Prostate gland (tissue), 2 donors: ENCODE measurements around the gene NSF.
"Not testable (repeated sequence)": the region's sequence is repeated elsewhere in the genome, so short reads cannot be mapped to it uniquely, and the experiment has no call there.

Source experiments
- POLR2A ChIP-seq: fragments of 450-650 bp; IDR thresholded peaks from one replicate; pipeline ENCODE4 v1.6.1; 2016; ENCODE audit warnings: antibody characterized with exemption, mild to moderate bottlenecking
- POLR2AphosphoS5 ChIP-seq: sonication (generic); formaldehyde crosslinking; IDR thresholded peaks from one replicate; pipeline ENCODE4 v1.6.1; 2017; ENCODE audit warnings: antibody characterized with exemption
- TF ChIP-seq, protein P1 (sequence below), 4 experiments: fragments of 200-600 bp in 2 of 4; fragments of 450-650 bp in 2 of 4; sonication (generic) in 2 of 4; IDR thresholded peaks; 1 replicate in 3 of 4; 2 replicates in 1 of 4; pipeline ENCODE4 v1.5.1; 2016 to 2019; ENCODE audit warnings: antibody characterized with exemption in 4 of 4, mild to moderate bottlenecking in 2 of 4, moderate library complexity in 2 of 4

GRCh38 chr17:46793023-46793422, 202.6 kb downstream of the NSF start:
- not testable (repeated sequence) for TF ChIP-seq POLR2A, POLR2AphosphoS5
- TF ChIP-seq, protein P1, sequence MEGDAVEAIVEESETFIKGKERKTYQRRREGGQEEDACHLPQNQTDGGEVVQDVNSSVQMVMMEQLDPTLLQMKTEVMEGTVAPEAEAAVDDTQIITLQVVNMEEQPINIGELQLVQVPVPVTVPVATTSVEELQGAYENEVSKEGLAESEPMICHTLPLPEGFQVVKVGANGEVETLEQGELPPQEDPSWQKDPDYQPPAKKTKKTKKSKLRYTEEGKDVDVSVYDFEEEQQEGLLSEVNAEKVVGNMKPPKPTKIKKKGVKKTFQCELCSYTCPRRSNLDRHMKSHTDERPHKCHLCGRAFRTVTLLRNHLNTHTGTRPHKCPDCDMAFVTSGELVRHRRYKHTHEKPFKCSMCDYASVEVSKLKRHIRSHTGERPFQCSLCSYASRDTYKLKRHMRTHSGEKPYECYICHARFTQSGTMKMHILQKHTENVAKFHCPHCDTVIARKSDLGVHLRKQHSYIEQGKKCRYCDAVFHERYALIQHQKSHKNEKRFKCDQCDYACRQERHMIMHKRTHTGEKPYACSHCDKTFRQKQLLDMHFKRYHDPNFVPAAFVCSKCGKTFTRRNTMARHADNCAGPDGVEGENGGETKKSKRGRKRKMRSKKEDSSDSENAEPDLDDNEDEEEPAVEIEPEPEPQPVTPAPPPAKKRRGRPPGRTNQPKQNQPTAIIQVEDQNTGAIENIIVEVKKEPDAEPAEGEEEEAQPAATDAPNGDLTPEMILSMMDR (IDR thresholded peaks at IDR 0.05) = not testable (repeated sequence)
